ENCODE measurements around the gene VSX2. TPM values are rescaled to one million over a fixed set of nuclear protein-coding genes. Genes with fewer than 3 reads are reported as not detected.

Gene VSX2
- total RNA-seq, 3 donors from 2014 or later: not detected

- H3K4me1 ChIP-seq (ENCODE audit: low read depth): peaks cover 19% of the 10 kb centered on the region
- H3K4me3 ChIP-seq: no peak overlapping the region
- intact Hi-C loops (cut with DNase I, micrococcal nuclease): no loop called here
- no peak for TF ChIP-seq CTCF (IDR thresholded peaks at IDR 0.05)
- H3K36me3 ChIP-seq (ENCODE audit: low read depth): no peaks in the 10 kb centered on the region
- H3K9me3 ChIP-seq: no peaks in the 10 kb centered on the region
- no peak for DNase-seq
- no peak for ATAC-seq
Measured at GRCh38 chr14:74242021-74242779, 3.0 kb downstream of the VSX2 start.

DNA sequence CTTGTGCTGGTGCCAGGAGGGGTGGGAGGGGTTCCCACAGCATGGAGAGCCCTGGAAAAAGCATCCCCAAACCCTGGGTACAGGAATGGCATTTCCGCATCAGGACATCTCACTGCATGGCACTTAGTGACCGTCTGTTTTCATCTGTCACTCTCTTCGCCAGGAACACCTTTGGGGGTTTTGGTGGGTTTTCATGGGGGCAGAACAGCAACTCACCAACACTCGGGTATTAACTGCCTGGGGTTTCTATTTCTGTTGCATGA, 3.5 kb downstream of the VSX2 start:
- Histone ChIP-seq H3K36me3 (ENCODE audit: low read depth) (no peaks in the 10 kb centered on the region), H3K4me3 (no peak overlapping the region), H3K9me3 (no peaks in the 10 kb centered on the region), H3K4me1 (ENCODE audit: low read depth) (peaks cover 19% of the 10 kb centered on the region)
- DNase-seq (no peak), ATAC-seq (no peak)
- no peak for TF ChIP-seq CTCF (IDR thresholded peaks at IDR 0.05)
- intact Hi-C loops (cut with DNase I, micrococcal nuclease): no loop called here

DNA sequence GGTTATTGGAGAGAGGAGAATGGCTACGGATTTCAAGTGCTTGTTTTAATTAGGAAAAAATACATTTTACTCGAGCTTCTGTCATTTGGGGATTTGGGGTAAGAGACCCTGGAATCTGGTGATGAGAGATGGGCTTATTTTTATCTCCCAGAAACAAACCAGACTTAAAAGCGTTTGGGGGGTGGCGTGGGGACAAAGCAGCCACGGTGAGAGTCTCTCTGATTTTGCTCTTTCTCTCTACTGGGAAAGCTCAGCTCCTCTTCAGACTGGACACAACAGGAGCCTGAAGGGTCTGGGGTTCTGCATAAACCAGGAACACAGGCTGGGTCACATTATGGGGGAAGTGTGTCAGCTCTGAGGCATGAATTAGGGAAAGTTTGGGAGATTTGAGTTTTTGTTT, 3.8 kb downstream of the VSX2 start:
- DNase-seq (no peak), ATAC-seq (no peak)
- TF ChIP-seq CTCF (IDR thresholded peaks at IDR 0.05): no peak
- intact Hi-C loops (cut with DNase I, micrococcal nuclease): no loop called here
- H3K4me1 ChIP-seq (ENCODE audit: low read depth): peaks cover 19% of the 10 kb centered on the region
- H3K4me3 ChIP-seq: no peak overlapping the region
- H3K36me3 ChIP-seq (ENCODE audit: low read depth): no peaks in the 10 kb centered on the region
- no peaks in the 10 kb centered on the region for H3K9me3 ChIP-seq

DNA sequence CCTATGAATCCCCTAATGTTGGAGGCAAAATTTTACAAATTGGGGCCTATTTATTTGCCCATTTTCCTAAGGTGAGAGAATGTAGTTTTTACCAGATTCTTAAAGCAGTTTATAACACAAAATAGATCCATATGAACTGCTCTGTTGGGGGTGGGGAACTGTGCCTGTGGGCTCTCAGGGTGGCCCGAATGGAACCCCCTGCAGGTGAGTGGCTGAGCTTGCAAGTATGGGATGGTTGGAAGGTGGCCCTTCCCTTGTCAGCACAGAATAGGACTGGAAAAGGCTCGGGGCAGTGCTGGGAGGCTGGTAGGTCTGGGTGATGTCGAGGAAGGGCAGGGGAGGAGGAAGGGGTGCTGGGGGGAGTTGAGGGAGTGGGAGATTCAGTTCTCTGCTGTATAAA, 4.9 kb downstream of the VSX2 start:
- Histone ChIP-seq H3K9me3 (no peaks in the 10 kb centered on the region), H3K36me3 (ENCODE audit: low read depth) (no peaks in the 10 kb centered on the region), H3K4me1 (ENCODE audit: low read depth) (peaks cover 19% of the 10 kb centered on the region), H3K4me3 (no peak overlapping the region)
- no peak for ATAC-seq
- TF ChIP-seq CTCF (IDR thresholded peaks at IDR 0.05): no peak
- no peak for DNase-seq
- intact Hi-C loops (cut with DNase I, micrococcal nuclease): no loop called here

GRCh38 chr14:74245292-74245691, 6.0 kb downstream of the VSX2 start:
- Histone ChIP-seq H3K4me1 (ENCODE audit: low read depth) (peaks cover 12% of the 10 kb centered on the region), H3K36me3 (ENCODE audit: low read depth) (no peaks in the 10 kb centered on the region), H3K4me3 (no peak overlapping the region), H3K9me3 (no peaks in the 10 kb centered on the region)
- no peak for ATAC-seq
- no peak for TF ChIP-seq CTCF (IDR thresholded peaks at IDR 0.05)
- DNase-seq: no peak
- intact Hi-C loops (cut with DNase I, micrococcal nuclease): no loop called here

DNA sequence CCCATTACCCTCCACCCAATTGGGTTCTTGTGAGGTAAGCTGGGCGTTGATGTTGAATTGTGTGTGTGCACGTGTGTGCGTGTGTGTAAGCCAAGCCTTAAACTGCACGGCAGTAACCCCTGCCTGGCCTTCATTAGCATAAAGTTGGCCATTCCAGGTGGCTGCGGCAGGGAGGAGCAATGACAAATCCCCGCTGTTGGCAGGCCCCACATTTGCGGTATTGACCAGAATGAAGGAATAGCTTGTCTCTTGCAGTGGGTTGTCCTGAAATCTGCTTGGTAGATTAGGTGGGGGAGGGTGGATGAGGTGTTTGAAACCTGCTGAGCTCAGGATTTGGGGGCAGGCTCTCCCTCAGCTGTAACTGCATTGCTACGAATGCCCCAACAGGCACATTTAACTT, 7.3 kb downstream of the VSX2 start:
- no peak for ATAC-seq
- Histone ChIP-seq H3K4me1 (ENCODE audit: low read depth) (no peaks in the 10 kb centered on the region), H3K9me3 (no peaks in the 10 kb centered on the region), H3K4me3 (no peak overlapping the region), H3K36me3 (ENCODE audit: low read depth) (no peaks in the 10 kb centered on the region)
- intact Hi-C loops (cut with DNase I, micrococcal nuclease): no loop called here
- no peak for TF ChIP-seq CTCF (IDR thresholded peaks at IDR 0.05)
- no peak for DNase-seq

All from mucosa of descending colon (tissue), 3 donors.